Smooth muscle cell (in vitro differentiated cells): Measurements from ENCODE around the gene CD300LG. TPM values are rescaled to one million over a fixed set of nuclear protein-coding genes. Genes with fewer than 3 reads are reported as not detected.

Source experiments
- DNase-seq: peaks from one replicate; lab custom pipeline; 2025; ENCODE audit not compliant: unreplicated experiment; lab: John Stamatoyannopoulos, UW
- H2AFZ ChIP-seq: fragments of 200-600 bp; sonication (generic); 2 replicates; pipeline ENCODE4 v1.6.0; 2016; ENCODE audit warnings: antibody characterized with exemption, low read depth, mild to moderate bottlenecking
- H3F3A ChIP-seq: fragments of 200-600 bp; sonication (generic); 2 replicates; pipeline ENCODE4 v1.6.0; 2017; ENCODE audit warnings: antibody characterized with exemption, low read depth
- H3K27ac ChIP-seq: fragments of 200-600 bp; sonication (generic); 2 replicates; pipeline ENCODE4 v1.5.1; 2016; ENCODE audit warnings: low read depth, mild to moderate bottlenecking
- H3K27me3 ChIP-seq: fragments of 200-600 bp; sonication (generic); 2 replicates; pipeline ENCODE4 v1.6.1; 2016; ENCODE audit warnings: low read depth, mild to moderate bottlenecking
- H3K36me3 ChIP-seq: fragments of 200-600 bp; sonication (generic); 2 replicates; pipeline ENCODE4 v1.5.1; 2016; ENCODE audit warnings: low read depth
- H3K4me1 ChIP-seq: fragments of 200-600 bp; sonication (generic); 2 replicates; pipeline ENCODE4 v1.5.1; 2016; ENCODE audit warnings: low read depth
- H3K4me2 ChIP-seq: fragments of 200-600 bp; sonication (generic); 2 replicates; pipeline ENCODE4 v1.6.0; 2016; ENCODE audit warnings: mild to moderate bottlenecking
- H3K4me3 ChIP-seq: fragments of 200-600 bp; sonication (generic); 2 replicates; pipeline ENCODE4 v1.5.1; 2016; ENCODE audit warnings: mild to moderate bottlenecking
- H3K79me2 ChIP-seq: fragments of 200-600 bp; sonication (generic); 2 replicates; pipeline ENCODE4 v1.6.0; 2016; ENCODE audit warnings: low read depth, mild to moderate bottlenecking
- H3K9ac ChIP-seq: fragments of 200-600 bp; sonication (generic); 2 replicates; pipeline ENCODE4 v1.6.0; 2016; ENCODE audit warnings: low read depth
- H3K9me3 ChIP-seq: fragments of 200-600 bp; sonication (generic); replicated peaks from 2 replicates; pipeline ENCODE4 v1.5.1; 2016; ENCODE audit warnings: low read depth
- H4K20me1 ChIP-seq: fragments of 200-600 bp; sonication (generic); 2 replicates; pipeline ENCODE4 v1.6.0; 2016; ENCODE audit warnings: low read depth
- WGBS: methylation state at CpG from one replicate; pipeline ENCODE4 v1.1.7; 2016; ENCODE audit warnings: low lambda C conversion rate; 5-methylcytosine and 5-hydroxymethylcytosine counted together
- polyA plus RNA-seq: library from polyadenylated mRNA; unstranded; fragments of >200 nt; fragmentation: Nextera tagmentation; extraction: Ambion mirVana; gene quantifications from 2 replicates; pipeline ENCODE4 v1.2.1, GENCODE V29; 2016
- total RNA-seq: library from RNA; depleted of rRNA; stranded (reverse); fragments of >200 nt; gene quantifications from 2 replicates; pipeline ENCODE4 v1.2.3, GENCODE V29; 2014
- TF ChIP-seq, protein P1 (sequence below): fragments of 200-600 bp; sonication (generic); IDR thresholded peaks from 2 replicates; pipeline ENCODE4 v1.5.1; 2017; ENCODE audit warnings: borderline replicate concordance, mild to moderate bottlenecking, antibody characterized with exemption; ENCODE audit not compliant: insufficient read depth, poor library complexity, severe bottlenecking

The CD300LG gene
- total and polyA plus RNA-seq, 2 experiments from 2014 or later, result not detected

DNA sequence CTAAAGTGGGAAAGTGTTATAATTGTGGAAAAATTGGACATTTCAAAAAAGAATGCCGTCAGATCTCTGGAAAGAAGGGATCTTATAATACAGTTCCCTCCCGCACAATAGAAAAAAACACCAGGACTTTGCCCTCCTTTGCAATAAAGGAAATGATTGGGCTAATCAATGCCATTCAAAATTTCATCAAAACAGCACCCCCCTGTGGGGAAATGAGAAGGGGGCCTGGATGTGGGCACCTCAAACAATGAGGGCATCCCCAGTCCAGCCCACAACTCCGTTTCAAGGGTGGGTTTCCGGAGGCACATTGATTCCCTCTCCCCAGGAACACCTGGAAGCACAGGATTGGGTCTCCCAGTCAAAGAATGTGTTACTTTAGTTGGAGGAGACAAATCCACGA, 26.1 kb downstream of the CD300LG start:
- Histone ChIP-seq H3K4me2 (no peak overlapping the region), H3K27me3 (peaks cover 6% of the 10 kb centered on the region), H3K27ac (no peak overlapping the region), H3K4me1 (no peaks in the 10 kb centered on the region), H4K20me1 (no peaks in the 10 kb centered on the region), H3F3A (no peaks in the 10 kb centered on the region), H3K9ac (no peak overlapping the region), H3K79me2 (no peaks in the 10 kb centered on the region), H3K4me3 (no peak overlapping the region), H3K36me3 (no peaks in the 10 kb centered on the region), H2AFZ (no peak overlapping the region), H3K9me3 (no peaks in the 10 kb centered on the region)
- TF ChIP-seq, protein P1, sequence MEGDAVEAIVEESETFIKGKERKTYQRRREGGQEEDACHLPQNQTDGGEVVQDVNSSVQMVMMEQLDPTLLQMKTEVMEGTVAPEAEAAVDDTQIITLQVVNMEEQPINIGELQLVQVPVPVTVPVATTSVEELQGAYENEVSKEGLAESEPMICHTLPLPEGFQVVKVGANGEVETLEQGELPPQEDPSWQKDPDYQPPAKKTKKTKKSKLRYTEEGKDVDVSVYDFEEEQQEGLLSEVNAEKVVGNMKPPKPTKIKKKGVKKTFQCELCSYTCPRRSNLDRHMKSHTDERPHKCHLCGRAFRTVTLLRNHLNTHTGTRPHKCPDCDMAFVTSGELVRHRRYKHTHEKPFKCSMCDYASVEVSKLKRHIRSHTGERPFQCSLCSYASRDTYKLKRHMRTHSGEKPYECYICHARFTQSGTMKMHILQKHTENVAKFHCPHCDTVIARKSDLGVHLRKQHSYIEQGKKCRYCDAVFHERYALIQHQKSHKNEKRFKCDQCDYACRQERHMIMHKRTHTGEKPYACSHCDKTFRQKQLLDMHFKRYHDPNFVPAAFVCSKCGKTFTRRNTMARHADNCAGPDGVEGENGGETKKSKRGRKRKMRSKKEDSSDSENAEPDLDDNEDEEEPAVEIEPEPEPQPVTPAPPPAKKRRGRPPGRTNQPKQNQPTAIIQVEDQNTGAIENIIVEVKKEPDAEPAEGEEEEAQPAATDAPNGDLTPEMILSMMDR, result peak; percentile 10
- DNase-seq, result no peak
- 84% methylated on average over 5 of the region's 5 CpGs for WGBS

DNA sequence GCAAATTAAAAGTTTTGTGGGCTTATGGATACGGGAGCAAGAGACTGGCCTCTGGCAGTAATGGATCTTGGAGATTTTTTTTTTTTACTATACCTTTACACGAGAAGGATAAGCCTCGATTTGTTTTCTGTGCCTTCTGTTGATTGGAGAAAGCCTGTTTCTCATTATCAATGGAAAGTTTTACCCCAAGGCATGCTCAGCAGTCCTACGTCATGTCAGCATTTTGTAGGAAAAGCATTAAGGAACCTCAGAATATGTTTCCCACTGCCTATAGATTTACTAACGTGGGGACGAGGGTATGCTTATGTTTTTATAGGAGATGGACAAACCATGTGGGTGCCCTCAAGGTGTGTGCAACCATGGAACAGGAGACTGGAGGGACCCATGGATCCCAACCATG, 26.8 kb downstream of the CD300LG start:
- 78% methylated on average over 6 of the region's 6 CpGs for whole genome bisulfite sequencing
- Histone ChIP-seq H3F3A (no peaks in the 10 kb centered on the region), H3K4me1 (no peaks in the 10 kb centered on the region), H3K36me3 (no peaks in the 10 kb centered on the region), H3K9me3 (no peaks in the 10 kb centered on the region), H3K4me2 (no peak overlapping the region), H3K4me3 (no peak overlapping the region), H3K27me3 (peaks cover 4% of the 10 kb centered on the region), H4K20me1 (no peaks in the 10 kb centered on the region), H2AFZ (no peak overlapping the region), H3K9ac (no peak overlapping the region), H3K27ac (no peak overlapping the region), H3K79me2 (no peaks in the 10 kb centered on the region)
- DNase-seq, result no peak
- TF ChIP-seq, protein P1, result no peak

DNA sequence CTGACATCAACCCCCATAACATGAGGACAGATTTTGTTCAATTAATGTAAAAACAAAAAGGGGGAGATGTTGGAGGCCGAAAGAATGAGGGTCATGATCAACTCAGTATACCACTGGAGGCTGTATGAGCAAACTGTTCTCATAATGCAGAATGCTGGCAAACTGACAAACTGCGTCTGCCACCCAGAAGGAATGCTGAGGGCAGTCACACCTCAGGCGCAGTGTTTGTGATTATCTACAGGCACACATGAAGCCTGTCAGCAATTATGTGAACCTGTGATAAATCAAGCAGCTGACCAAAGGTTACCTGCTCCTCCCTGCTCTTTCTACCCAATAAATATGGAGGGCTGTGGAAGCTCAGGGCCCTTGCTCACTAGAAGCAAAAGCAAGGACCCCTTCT, 27.3 kb downstream of the CD300LG start:
- H3K4me1 ChIP-seq, result no peaks in the 10 kb centered on the region
- H2AFZ ChIP-seq, result no peak overlapping the region
- H3K4me3 ChIP-seq, result no peak overlapping the region
- H3F3A ChIP-seq, result no peaks in the 10 kb centered on the region
- H3K27me3 ChIP-seq, result peaks cover 4% of the 10 kb centered on the region
- no peak overlapping the region for H3K27ac ChIP-seq
- 88% methylated on average over 3 of the region's 3 CpGs for WGBS
- no peaks in the 10 kb centered on the region for H4K20me1 ChIP-seq
- no peak for DNase-seq
- TF ChIP-seq, protein P1, result no peak
- no peaks in the 10 kb centered on the region for H3K36me3 ChIP-seq
- H3K4me2 ChIP-seq, result no peak overlapping the region
- no peak overlapping the region for H3K9ac ChIP-seq
- no peaks in the 10 kb centered on the region for H3K9me3 ChIP-seq
- no peaks in the 10 kb centered on the region for H3K79me2 ChIP-seq

DNA sequence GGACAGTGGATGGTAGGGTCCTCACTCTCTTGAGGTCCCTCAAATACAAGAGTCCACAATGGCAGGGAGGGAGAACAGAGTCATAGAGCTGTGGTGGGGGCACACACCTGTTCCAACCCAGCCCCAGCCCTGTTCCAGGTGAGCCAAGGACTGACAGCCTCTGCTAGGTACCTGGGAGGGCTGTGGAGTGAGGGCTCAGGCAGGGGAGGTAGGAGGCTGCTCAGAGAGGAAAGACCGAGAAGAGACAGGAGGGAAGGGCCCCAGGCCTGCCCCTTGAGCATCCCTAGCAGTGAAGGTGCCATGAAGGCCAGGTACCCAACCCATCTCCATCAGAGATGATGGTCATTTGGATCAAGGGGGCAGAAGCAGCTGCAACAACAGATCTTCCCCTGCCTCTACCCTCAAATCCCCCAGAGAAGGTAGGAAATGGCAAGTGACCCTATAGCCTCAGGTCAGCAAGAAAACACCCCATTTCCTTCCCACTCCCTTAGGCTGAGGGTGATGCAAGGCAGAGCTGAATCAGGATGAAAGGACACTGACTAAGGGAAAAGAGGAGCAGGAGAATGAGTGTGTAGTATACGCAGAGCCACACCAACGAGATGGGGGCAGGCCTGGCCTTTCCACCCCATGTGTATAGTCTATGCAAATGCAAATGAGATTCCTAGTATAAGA, 28.6 kb downstream of the CD300LG start:
- Histone ChIP-seq H3K4me1 (no peaks in the 10 kb centered on the region), H3K27ac (no peak overlapping the region), H3K79me2 (no peaks in the 10 kb centered on the region), H4K20me1 (no peaks in the 10 kb centered on the region), H3K27me3 (peaks cover 4% of the 10 kb centered on the region), H3F3A (no peaks in the 10 kb centered on the region), H3K4me3 (no peak overlapping the region), H3K4me2 (no peak overlapping the region), H3K36me3 (no peaks in the 10 kb centered on the region), H2AFZ (no peak overlapping the region), H3K9ac (no peak overlapping the region), H3K9me3 (no peaks in the 10 kb centered on the region)
- WGBS, result 83% methylated on average over 3 of the region's 3 CpGs
- no peak for DNase-seq
- TF ChIP-seq, protein P1, result no peak
